ENCODE data around the gene TVP23A. TPM values are rescaled to one million over a fixed set of nuclear protein-coding genes. Genes with fewer than 3 reads are reported as not detected.

Gene TVP23A
- total and polyA plus RNA-seq, 10 of the 15 experiments (the other 5 are each of a cell fraction or from before 2014, with no cell fraction given): 1.1 to 6.4 (median 2.2) TPM

DNA sequence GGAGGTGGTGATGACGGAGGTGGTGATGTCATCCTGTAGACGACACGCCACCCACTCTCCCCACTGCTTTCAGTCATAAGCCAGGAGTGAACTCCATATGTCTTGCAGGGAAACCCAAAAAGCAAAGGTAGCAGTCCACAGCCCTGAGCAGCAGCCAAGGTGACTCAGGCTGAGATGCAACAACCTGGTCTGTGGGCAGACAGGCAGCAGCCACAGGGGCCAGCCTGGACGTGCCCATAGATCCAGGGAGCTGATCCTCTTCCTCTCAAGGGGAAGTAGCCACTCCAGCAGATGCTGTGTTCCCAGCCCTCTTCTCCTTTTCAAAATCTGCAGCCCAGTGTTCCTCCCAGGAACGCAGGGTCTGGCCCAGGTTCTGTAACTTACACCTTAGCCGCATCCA lies 41.1 kb upstream of the TVP23A start (continued):
- TF ChIP-seq, protein P1, sequence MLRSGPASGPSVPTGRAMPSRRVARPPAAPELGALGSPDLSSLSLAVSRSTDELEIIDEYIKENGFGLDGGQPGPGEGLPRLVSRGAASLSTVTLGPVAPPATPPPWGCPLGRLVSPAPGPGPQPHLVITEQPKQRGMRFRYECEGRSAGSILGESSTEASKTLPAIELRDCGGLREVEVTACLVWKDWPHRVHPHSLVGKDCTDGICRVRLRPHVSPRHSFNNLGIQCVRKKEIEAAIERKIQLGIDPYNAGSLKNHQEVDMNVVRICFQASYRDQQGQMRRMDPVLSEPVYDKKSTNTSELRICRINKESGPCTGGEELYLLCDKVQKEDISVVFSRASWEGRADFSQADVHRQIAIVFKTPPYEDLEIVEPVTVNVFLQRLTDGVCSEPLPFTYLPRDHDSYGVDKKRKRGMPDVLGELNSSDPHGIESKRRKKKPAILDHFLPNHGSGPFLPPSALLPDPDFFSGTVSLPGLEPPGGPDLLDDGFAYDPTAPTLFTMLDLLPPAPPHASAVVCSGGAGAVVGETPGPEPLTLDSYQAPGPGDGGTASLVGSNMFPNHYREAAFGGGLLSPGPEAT (IDR thresholded peaks at IDR 0.05; ENCODE audit: low read depth): no peak
- TF ChIP-seq, protein P2, sequence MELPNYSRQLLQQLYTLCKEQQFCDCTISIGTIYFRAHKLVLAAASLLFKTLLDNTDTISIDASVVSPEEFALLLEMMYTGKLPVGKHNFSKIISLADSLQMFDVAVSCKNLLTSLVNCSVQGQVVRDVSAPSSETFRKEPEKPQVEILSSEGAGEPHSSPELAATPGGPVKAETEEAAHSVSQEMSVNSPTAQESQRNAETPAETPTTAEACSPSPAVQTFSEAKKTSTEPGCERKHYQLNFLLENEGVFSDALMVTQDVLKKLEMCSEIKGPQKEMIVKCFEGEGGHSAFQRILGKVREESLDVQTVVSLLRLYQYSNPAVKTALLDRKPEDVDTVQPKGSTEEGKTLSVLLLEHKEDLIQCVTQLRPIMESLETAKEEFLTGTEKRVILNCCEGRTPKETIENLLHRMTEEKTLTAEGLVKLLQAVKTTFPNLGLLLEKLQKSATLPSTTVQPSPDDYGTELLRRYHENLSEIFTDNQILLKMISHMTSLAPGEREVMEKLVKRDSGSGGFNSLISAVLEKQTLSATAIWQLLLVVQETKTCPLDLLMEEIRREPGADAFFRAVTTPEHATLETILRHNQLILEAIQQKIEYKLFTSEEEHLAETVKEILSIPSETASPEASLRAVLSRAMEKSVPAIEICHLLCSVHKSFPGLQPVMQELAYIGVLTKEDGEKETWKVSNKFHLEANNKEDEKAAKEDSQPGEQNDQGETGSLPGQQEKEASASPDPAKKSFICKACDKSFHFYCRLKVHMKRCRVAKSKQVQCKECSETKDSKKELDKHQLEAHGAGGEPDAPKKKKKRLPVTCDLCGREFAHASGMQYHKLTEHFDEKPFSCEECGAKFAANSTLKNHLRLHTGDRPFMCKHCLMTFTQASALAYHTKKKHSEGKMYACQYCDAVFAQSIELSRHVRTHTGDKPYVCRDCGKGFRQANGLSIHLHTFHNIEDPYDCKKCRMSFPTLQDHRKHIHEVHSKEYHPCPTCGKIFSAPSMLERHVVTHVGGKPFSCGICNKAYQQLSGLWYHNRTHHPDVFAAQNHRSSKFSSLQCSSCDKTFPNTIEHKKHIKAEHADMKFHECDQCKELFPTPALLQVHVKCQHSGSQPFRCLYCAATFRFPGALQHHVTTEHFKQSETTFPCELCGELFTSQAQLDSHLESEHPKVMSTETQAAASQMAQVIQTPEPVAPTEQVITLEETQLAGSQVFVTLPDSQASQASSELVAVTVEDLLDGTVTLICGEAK (IDR thresholded peaks at IDR 0.05; ENCODE audit: borderline replicate concordance): no peak
- TF ChIP-seq LARP7 (IDR thresholded peaks at IDR 0.05): no peak
- no peak for TF ChIP-seq IRF4 (IDR thresholded peaks at IDR 0.05; ENCODE audit: low read depth, low read length)
- no peak for TF ChIP-seq BACH1 (IDR thresholded peaks at IDR 0.05; ENCODE audit: borderline replicate concordance)
- TF ChIP-seq, protein P3, sequence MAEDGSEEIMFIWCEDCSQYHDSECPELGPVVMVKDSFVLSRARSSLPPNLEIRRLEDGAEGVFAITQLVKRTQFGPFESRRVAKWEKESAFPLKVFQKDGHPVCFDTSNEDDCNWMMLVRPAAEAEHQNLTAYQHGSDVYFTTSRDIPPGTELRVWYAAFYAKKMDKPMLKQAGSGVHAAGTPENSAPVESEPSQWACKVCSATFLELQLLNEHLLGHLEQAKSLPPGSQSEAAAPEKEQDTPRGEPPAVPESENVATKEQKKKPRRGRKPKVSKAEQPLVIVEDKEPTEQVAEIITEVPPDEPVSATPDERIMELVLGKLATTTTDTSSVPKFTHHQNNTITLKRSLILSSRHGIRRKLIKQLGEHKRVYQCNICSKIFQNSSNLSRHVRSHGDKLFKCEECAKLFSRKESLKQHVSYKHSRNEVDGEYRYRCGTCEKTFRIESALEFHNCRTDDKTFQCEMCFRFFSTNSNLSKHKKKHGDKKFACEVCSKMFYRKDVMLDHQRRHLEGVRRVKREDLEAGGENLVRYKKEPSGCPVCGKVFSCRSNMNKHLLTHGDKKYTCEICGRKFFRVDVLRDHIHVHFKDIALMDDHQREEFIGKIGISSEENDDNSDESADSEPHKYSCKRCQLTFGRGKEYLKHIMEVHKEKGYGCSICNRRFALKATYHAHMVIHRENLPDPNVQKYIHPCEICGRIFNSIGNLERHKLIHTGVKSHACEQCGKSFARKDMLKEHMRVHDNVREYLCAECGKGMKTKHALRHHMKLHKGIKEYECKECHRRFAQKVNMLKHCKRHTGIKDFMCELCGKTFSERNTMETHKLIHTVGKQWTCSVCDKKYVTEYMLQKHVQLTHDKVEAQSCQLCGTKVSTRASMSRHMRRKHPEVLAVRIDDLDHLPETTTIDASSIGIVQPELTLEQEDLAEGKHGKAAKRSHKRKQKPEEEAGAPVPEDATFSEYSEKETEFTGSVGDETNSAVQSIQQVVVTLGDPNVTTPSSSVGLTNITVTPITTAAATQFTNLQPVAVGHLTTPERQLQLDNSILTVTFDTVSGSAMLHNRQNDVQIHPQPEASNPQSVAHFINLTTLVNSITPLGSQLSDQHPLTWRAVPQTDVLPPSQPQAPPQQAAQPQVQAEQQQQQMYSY (CRISPR knock-in tag; IDR thresholded peaks at IDR 0.05): no peak
- no peak for TF ChIP-seq ZNF274 (IDR thresholded peaks at IDR 0.05; ENCODE audit: insufficient read depth, insufficient read length)
- TF ChIP-seq GABPA (IDR thresholded peaks at IDR 0.05; ENCODE audit: low read depth): no peak
- TF ChIP-seq NRF1 (conservative IDR thresholded peaks at IDR 0.05; ENCODE audit: low read depth, low read length): no peak
- TF ChIP-seq, protein P4, sequence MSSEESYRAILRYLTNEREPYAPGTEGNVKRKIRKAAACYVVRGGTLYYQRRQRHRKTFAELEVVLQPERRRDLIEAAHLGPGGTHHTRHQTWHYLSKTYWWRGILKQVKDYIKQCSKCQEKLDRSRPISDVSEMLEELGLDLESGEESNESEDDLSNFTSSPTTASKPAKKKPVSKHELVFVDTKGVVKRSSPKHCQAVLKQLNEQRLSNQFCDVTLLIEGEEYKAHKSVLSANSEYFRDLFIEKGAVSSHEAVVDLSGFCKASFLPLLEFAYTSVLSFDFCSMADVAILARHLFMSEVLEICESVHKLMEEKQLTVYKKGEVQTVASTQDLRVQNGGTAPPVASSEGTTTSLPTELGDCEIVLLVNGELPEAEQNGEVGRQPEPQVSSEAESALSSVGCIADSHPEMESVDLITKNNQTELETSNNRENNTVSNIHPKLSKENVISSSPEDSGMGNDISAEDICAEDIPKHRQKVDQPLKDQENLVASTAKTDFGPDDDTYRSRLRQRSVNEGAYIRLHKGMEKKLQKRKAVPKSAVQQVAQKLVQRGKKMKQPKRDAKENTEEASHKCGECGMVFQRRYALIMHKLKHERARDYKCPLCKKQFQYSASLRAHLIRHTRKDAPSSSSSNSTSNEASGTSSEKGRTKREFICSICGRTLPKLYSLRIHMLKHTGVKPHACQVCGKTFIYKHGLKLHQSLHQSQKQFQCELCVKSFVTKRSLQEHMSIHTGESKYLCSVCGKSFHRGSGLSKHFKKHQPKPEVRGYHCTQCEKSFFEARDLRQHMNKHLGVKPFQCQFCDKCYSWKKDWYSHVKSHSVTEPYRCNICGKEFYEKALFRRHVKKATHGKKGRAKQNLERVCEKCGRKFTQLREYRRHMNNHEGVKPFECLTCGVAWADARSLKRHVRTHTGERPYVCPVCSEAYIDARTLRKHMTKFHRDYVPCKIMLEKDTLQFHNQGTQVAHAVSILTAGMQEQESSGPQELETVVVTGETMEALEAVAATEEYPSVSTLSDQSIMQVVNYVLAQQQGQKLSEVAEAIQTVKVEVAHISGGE (CRISPR knock-in tag; IDR thresholded peaks at IDR 0.05): no peak
- TF ChIP-seq KLF5 (IDR thresholded peaks at IDR 0.05; ENCODE audit: partially characterized antibody): no peak
- no peak for TF ChIP-seq IKZF2 (IDR thresholded peaks at IDR 0.05)
- TF ChIP-seq SMAD1 (IDR thresholded peaks at IDR 0.05; ENCODE audit: low read depth, partially characterized antibody): no peak
